ENCODE data around the gene ZNF576.

DNA sequence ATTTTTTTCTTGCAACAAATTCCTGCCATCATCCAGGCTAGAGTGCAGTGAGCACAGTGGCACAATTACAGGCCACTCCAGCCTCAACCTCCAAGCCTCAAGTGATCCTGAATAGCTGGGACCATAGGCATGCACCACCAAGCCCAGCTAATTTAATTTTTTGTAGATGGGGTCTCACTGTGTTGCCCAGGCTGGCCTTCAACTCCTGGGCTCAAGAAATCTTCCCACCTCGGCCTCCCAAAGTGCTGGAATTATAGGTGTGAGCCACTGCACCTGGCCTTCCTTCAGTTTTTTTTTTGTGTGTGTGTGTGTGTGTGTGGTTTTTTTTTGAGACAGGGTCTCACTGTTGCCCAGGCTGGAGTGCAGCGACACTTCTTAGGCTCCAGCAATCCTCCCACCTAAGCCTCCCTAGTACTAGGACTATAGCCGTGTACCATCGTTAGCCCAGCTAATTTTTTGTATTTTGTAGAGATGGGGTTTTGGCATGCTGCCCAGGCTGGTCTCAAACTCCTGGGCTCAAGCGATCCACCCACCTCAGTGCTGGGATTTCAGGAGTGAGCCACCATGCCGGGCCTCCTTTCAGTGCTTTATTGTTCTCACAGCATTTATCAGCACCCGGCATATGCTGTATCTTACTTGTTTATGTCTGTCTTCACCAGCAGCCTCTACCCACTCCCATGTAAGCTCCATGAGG, 9.6 kb downstream of the ZNF576 start:
- TF ChIP-seq, protein P1, sequence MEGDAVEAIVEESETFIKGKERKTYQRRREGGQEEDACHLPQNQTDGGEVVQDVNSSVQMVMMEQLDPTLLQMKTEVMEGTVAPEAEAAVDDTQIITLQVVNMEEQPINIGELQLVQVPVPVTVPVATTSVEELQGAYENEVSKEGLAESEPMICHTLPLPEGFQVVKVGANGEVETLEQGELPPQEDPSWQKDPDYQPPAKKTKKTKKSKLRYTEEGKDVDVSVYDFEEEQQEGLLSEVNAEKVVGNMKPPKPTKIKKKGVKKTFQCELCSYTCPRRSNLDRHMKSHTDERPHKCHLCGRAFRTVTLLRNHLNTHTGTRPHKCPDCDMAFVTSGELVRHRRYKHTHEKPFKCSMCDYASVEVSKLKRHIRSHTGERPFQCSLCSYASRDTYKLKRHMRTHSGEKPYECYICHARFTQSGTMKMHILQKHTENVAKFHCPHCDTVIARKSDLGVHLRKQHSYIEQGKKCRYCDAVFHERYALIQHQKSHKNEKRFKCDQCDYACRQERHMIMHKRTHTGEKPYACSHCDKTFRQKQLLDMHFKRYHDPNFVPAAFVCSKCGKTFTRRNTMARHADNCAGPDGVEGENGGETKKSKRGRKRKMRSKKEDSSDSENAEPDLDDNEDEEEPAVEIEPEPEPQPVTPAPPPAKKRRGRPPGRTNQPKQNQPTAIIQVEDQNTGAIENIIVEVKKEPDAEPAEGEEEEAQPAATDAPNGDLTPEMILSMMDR (conservative IDR thresholded peaks at IDR 0.05 in 1 of 2, IDR thresholded peaks at IDR 0.05 in 1 of 2; ENCODE audit: extremely low read depth in 1 of 2, insufficient read depth in 1 of 2, low read depth in 1 of 2, low read length in 2 of 2), result no peak
- no peak for TF ChIP-seq EZH2 (IDR thresholded peaks at IDR 0.05; ENCODE audit: borderline replicate concordance, low read length)
